CD4-positive, alpha-beta T cell treated with Interleukin-6 for 4 hours (primary cell): ENCODE results near the gene C2orf74.
"Not testable (repeated sequence)": the region's sequence is repeated elsewhere in the genome, so short reads cannot be mapped to it uniquely, and the experiment has no call there.

Experiments
- DNase-seq: peaks from one replicate; pipeline ENCODE4 v3.0.0-alpha.2; 2020; ENCODE audit warnings: mixed read lengths

The C2orf74 gene

DNA sequence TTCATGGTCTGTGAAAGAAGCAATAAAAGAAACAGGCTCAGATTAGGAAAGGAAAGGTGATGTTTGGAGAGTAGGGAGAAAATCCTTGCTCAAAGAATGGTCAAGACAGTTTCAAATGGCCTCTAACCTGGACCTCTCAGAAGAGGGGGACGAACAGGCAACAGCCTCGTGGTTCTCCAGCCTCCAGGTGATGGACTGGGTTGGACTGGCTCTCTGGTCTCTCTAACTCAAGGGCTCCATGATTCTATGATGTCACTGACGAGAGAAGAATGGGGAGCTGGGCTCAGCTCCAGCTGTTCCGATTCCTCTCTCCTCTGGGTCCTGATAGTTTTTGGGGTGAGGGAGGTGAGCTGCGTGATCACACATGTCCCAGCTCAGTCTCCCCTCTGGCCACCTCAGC lies at the start of gene C2orf74:
TSS of gene C2orf74 (plus strand) at position 301 of the 400 bp plus-strand sequence. CDS start 327 bp downstream, outside the sequence.
- DNase-seq, result no peak

DNA sequence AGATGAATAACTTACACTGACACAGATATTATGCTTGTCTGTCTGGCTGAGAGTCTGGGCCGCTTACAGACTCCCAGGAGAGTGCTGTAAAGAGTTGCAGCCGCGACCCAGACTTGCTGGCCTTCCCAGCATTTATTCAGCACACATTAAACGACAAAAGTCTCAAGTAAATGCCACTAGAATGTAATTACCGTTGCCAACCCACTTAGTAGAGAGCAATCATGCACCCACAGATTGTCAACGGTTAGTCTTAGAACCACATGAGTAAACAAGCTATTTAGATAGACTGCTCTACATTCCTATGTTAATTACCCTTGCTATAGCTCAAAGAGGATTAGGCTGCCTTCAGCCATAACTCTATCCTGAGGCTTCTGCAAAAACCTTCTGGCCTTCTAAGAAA lies 47.8 kb upstream of the C2orf74 start:
- no peak for DNase-seq

DNA sequence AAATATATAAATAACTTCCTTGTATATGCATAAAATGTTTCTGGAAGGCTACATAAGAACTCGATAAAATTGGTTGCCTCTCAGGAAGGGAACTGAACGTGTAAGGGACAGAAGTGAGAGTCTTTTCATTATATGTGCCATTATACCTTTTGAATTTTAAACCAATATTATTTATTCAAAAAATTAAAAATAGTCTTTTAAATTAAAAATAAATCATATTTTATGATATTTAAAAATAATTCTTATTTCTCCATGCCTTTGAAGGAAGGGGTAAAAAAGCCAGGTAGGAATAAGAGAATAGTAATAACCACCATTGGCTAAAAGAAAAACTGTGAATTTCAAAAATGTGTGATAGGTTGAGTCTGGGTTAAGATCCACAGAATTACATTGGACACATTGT lies 45.7 kb upstream of the C2orf74 start:
- DNase-seq, result no peak

- DNase-seq, result no peak
These were observed 44.5 kb upstream of the C2orf74 start for GRCh38 chr2:61117534-61117933.

DNA sequence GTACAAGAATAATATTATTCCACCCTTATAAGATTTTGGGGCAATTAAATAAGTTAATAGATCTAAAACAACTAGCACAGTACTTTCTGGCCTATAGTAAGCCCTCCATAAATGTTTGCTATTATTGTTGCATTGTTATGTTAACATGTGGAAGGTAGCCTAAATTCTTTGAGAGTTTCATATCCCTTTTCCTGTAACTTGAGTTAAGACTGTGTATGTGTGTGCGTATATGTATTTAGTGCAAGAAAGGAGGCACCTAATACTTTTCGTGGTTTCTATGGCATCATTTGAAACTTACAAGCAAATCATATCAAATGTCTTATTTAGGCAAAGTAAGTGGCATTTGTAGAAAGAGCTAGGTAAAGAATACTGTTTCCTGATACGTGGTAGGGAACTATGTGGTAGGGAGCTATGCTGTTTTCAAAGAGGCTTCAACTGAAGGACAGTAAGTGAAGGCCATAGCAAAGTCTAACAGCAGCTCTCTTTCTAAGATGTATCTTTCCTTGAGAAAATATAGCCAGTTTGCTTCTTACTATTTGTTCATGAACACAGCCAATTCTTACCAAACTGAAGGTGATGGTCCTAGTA lies 36.8 kb upstream of the C2orf74 start:
- DNase-seq, result no peak

GRCh38 chr2:61125798-61126197 lies 36.2 kb upstream of the C2orf74 start:
- no peak for DNase-seq

DNA sequence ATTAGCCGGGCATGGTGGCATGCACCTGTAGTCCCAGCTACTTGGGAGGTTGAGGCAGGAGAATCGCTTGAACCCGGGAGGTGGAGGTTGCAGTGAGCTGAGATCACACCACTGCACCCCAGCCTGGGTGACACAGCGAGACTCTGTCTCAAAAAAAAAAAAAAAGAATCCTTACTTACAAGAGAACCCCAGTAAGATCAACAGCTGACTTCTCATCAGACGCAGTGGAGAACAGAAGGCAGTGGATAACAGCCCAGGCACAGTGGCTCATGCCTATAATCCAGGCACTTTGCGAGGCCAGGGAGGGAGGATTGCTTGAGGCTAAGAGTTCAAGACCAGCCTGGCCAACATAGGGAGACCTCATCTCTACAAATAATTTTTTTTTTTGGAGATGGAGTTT lies 33.9 kb upstream of the C2orf74 start:
- DNase-seq, result not testable (repeated sequence)

DNA sequence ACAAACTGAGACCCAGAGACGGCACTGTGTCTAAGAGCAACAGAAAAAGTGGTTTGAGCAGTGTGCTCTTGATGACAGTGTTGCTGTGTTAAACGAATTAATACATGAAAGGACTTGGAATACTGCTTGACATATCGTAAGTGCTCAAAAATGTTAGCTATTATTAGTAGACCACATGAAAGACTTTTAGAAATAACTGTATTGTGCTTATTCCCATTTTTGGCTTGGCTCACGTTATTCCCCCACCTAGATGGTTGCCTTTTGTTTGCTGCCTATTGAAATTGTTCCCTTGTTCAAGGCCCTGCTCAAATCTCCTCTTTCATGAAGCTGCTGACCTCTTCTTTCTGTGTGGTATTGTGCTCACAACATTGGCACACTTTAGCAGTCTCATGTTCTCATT lies 27.8 kb upstream of the C2orf74 start:
- DNase-seq, result no peak

DNA sequence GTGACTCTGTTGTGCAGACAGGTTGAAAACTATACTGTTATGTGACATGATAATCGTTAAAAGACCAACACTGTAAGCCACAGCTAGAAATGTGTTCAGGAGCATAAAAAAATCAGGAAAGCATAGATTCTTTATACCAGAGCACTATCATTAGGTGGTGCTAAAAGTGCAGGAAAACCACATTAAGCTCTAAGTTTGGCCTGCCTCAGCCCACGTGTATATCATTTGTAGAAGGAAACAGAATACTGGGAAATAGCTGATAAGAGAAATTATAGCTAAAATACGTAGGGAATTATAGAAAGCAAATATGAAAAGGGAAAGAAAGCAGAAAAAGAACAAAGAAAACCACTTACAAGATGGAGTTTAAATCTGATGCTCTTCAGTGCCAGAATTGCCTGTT lies 26.5 kb upstream of the C2orf74 start:
- DNase-seq, result no peak

DNA sequence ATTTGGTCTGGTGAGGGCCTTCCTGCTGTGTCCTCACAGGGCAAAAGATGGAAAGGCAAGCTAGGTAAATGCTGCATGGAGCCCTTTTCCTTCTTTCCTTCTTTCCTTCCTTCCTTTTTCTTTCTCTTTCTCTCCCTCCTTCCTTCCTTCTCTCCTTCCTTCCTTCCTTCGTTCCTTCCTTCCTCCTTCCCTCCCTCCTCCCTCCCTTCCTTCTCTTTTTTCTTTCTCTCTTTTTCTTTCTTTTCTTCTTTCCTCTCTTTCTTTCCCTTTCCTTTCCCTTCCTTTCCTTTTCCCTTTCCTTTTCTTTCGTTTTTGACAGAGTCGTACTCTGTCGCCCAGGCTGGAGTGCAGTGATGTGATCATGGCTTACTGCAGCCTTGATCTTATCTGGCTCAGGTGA lies 23.1 kb upstream of the C2orf74 start:
- no peak for DNase-seq

GRCh38 chr2:61141151-61141550 lies 20.8 kb upstream of the C2orf74 start:
- no peak for DNase-seq

GRCh38 chr2:61144697-61145268 lies 17.2 kb upstream of the C2orf74 start:
- DNase-seq, result peak; percentile 95

GRCh38 chr2:61145990-61146389 lies 16.0 kb upstream of the C2orf74 start:
- no peak for DNase-seq

DNA sequence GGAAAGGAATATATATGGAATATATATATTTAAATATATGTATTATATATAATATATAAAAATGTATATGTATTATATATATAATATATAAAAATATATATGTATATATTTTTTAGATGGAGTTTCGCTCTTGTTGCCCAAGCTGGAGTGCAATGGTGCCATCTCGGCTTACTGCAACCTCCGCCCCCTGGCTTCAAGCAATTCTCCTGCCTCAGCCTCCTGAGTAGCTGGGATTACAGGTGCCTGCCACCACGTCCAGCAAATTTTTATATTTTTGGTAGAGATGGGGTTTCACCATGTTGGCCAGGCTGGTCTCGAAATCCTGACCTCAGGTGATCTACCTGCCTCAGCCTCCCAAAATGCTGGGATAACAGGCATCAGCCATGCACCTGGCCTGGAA lies 13.9 kb upstream of the C2orf74 start:
- not testable (repeated sequence) for DNase-seq

- no peak for DNase-seq
These were observed 12.9 kb upstream of the C2orf74 start for GRCh38 chr2:61149074-61149473.

GRCh38 chr2:61151436-61151835 lies 10.6 kb upstream of the C2orf74 start:
- DNase-seq, result no peak

DNA sequence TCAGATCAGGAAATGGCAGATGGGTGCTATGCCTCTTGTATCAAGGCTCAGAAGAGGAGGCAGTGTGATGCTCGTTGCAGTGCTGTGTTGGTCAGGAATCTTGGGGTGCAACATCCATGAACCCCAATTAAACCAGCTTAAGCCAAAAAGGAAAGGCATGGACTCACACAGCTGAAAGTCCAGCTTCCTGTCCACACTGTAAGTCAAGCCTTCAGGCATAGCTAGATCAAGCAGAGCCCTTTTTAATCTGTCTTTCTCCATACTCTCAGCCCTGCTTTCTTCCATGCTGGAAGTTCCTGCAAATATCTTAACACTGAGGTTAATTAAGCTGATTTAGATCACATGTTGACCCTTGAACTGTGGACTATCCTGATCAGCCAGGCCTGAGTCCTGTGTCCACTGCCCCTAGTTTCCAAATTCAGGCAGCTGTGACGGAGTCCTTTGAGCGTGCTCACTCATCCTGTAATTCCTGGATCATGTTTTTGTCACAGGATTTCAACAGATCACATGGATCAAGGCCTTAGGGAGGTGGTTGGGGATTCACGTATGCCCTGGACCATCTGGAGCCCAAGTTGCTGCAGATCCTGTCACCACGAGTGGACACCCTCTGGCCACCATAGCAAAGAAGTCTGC lies 4.5 kb upstream of the C2orf74 start:
- no peak for DNase-seq

- DNase-seq, result no peak
These were observed 3.5 kb upstream of the C2orf74 start for GRCh38 chr2:61158356-61158955.

GRCh38 chr2:61162721-61163120 lies 733 bp downstream of the C2orf74 start:
- no peak for DNase-seq

GRCh38 chr2:61165082-61165481 lies 3.1 kb downstream of the C2orf74 start:
- not testable (repeated sequence) for DNase-seq

DNA sequence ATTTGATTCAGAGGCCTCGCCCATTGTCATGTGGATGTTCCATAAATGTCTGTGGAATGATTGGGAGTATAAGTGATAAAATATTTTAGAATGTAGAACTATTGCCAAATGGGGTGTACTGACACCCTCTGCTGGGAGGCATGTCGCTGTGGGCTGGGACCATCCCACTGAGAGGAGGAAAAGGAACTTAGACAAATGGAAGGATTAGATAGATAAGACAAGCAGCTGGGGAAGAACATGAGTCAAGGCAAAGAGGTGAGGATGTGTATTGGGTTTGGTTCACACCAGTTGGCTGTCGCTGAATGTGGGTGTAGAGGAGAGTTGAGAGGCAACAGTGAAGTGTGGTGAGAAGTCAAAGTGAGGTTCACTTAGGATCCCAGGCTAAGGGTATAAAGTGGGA lies 4.0 kb downstream of the C2orf74 start:
- no peak for DNase-seq

DNA sequence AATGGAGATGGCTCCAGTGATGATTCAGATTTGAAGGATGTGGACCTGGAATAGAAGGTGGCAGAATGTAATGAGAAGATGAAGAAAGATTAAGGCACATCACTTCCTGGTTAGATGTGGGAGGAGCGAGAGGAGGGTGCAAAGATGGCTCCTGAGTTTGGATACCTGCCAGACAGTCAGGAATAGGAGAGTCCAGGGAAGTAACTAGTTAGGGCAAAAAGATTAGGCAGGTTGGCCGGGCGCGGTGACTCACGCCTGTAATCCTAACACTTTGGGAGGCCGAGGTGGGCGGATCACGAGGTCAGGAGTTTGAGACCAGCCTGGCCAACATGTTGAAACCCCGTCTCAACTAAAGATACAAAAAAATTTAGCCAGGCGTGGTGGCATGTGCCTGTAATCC lies 5.6 kb downstream of the C2orf74 start:
- DNase-seq, result no peak

DNA sequence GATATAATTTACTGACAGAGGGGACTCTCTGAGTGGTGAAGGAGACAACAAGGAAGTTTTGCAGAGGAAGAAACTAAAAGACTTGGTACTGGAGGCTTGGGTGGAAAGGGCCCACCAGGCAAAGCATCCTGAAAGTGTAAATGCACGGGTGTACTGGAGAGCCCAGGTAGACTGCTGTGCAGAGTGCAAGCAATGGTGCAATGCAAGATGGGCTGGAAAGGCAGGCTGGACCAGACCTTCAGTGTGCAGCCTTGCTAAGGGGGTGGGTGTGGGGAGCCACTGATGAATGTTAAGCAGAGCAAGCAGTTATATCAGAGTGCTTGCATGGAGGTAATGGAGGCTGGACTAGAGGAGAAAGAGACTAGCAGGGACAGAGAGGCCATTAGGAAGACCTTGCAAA lies 10.7 kb downstream of the C2orf74 start:
- no peak for DNase-seq

DNA sequence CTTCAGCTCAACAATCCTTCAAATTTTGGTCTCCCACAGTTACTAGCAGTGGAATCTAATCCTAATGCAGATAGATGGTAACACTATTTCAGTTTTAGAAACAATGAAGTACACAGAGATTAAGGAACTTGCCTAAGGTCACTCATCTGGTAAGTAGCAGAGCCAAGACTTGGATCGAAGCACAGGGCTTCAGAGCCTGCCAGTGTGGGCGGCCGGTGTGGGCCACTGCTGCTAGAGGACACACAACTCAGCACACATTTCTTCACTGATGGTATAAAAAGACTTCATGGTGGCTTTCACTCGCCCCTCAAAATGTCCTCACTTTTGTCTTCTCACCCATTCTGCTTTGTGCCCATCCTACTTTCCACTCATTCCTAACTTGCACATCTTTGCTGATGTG lies 11.1 kb downstream of the C2orf74 start:
- DNase-seq, result no peak
